Tibial nerve (tissue), 4 donors: Measurements from ENCODE around the gene PDZRN3. TPM values are rescaled to one million over a fixed set of nuclear protein-coding genes. Genes with fewer than 3 reads are reported as not detected.

Experiments used
- DNase-seq, 2 donors: peaks; one replicate each; pipeline ENCODE4 v3.0.0-alpha.2; 2019; ENCODE audit warnings: low spot score in 2 of 2
- H3K27ac ChIP-seq, 4 donors: fragments of 200-600 bp; sonication (generic) in 3 of 4; one replicate each; pipeline ENCODE4 v1.5.1; 2017 to 2019; ENCODE audit warnings: mild to moderate bottlenecking in 1 of 4
- H3K27me3 ChIP-seq, 2 donors: fragments of 200-600 bp; sonication (generic) in 1 of 2; one replicate each; pipeline versions ENCODE4 v1.5.1 to v1.6.0; 2017 to 2019
- H3K36me3 ChIP-seq, 3 donors: fragments of 200-600 bp; sonication (generic); one replicate each; pipeline ENCODE4 v1.5.1; 2018 to 2019
- H3K4me1 ChIP-seq, 4 donors: fragments of 200-600 bp; sonication (generic) in 3 of 4; one replicate each; pipeline ENCODE4 v1.5.1; 2017 to 2019
- H3K4me3 ChIP-seq, 4 donors: fragments of 200-600 bp; sonication (generic) in 3 of 4; one replicate each; pipeline ENCODE4 v1.5.1; 2017 to 2019; ENCODE audit warnings: mild to moderate bottlenecking in 1 of 4, moderate library complexity in 1 of 4
- H3K9me3 ChIP-seq, 4 donors: fragments of 200-600 bp; sonication (generic) in 3 of 4; one replicate each; pipeline ENCODE4 v1.5.1; 2017 to 2019
- CTCF ChIP-seq, 5 experiments: fragments of 200-600 bp in 3 of 5; fragments of 450-650 bp in 2 of 5; sonication (generic) in 3 of 5; IDR thresholded peaks; one replicate each; pipeline ENCODE4 v1.5.1; 2016 to 2019; ENCODE audit warnings: antibody characterized with exemption in 5 of 5, mild to moderate bottlenecking in 3 of 5, moderate library complexity in 2 of 5
- EP300 ChIP-seq, 2 donors: sonication (generic); formaldehyde crosslinking; IDR thresholded peaks; one replicate each; pipeline ENCODE4 v1.6.1; 2017; ENCODE audit warnings: antibody characterized with exemption in 2 of 2, mild to moderate bottlenecking in 1 of 2
- POLR2A ChIP-seq, 2 donors: fragments of 450-650 bp; IDR thresholded peaks; one replicate each; pipeline ENCODE4 v1.6.1; 2017; ENCODE audit warnings: antibody characterized with exemption in 2 of 2, mild to moderate bottlenecking in 2 of 2, moderate library complexity in 2 of 2
- WGBS, 2 donors: methylation state at CpG; one replicate each; pipeline ENCODE4 v1.1.5; 2018; 5-methylcytosine and 5-hydroxymethylcytosine counted together
- total RNA-seq, 4 donors: library from RNA; depleted of rRNA; stranded (reverse); fragments of >200 nt; gene quantifications; one replicate each; pipeline ENCODE4 v1.1.0, GENCODE V29; 2016

PDZRN3 gene
- total RNA-seq, 4 donors from 2014 or later, result 48.3 to 87.2 (median 64.3) TPM

DNA sequence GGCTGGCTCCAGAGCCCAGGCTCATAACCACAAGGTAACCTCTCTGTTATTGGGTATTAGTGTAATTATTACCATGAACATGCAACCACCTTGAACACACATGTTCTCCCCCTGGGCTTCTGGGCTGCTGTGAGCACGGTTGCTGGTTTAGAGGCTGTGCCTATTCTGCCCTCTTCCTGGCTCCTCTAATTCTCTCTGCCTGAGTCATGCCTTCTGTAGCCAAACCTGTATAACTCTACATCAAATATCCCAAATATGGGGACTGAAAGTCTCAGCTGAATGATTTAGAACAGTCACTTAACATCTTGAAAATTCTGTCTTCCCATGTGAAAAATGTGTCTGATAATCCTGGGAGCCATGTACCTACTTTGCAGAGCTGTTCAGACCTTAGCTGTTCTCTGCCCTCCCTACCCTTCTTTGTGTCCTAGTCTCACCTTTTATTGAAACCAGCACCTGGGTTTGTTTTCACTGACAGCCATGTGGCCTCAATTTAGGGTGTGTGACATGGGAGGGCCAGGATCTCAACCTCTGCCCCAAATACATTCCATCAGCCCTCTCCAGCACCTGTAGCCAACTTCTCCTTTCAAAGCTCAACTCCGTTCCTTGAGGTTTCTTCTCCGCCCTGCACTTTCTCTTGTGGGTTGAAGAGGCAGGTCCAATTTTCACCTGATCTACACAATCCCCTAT lies 60.7 kb downstream of the PDZRN3 start:
- no peaks in the 10 kb centered on the region for H3K27me3 ChIP-seq

GRCh38 chr3:73561494-73561893 lies 63.2 kb downstream of the PDZRN3 start:
- WGBS, 2 donors, result 59 to 74% methylated on average over 10 of the region's 10 CpGs
- Histone ChIP-seq H3K27me3 (no peaks in the 10 kb centered on the region), H3K4me3 (no peak overlapping the region), H3K27ac (peak overlapping the region in 1 of 4 donors; percentile 5), H3K4me1 (peaks cover 0 to 25% (median 2%) of the 10 kb centered on the region in 4 donors), H3K9me3 (no peaks in the 10 kb centered on the region), H3K36me3 (no peaks in the 10 kb centered on the region)
- TF ChIP-seq POLR2A (IDR thresholded peaks at IDR 0.05) (no peak), CTCF (IDR thresholded peaks at IDR 0.05) (no peak), EP300 (IDR thresholded peaks at IDR 0.05) (peak in 1 of 2 donors; percentile 6)
- no peak for DNase-seq

More for the DNA sequence above, 60.7 kb downstream of the PDZRN3 start:
- DNase-seq, result no peak
- 74 to 87% methylated on average over 3 of the region's 3 CpGs for WGBS, 2 donors
- Histone ChIP-seq H3K4me3 (no peak overlapping the region), H3K36me3 (no peaks in the 10 kb centered on the region), H3K27ac (no peak overlapping the region), H3K4me1 (peaks cover 0 to 2% (median 0%) of the 10 kb centered on the region in 4 donors), H3K9me3 (no peaks in the 10 kb centered on the region)
- TF ChIP-seq EP300 (IDR thresholded peaks at IDR 0.05) (no peak), POLR2A (IDR thresholded peaks at IDR 0.05) (no peak), CTCF (IDR thresholded peaks at IDR 0.05) (no peak)

- DNase-seq, result no peak
- Histone ChIP-seq H3K36me3 (no peaks in the 10 kb centered on the region), H3K27ac (no peak overlapping the region), H3K9me3 (no peaks in the 10 kb centered on the region), H3K27me3 (no peaks in the 10 kb centered on the region), H3K4me1 (peaks cover 0 to 40% (median 6%) of the 10 kb centered on the region in 4 donors), H3K4me3 (no peak overlapping the region)
- WGBS, 2 donors, result 80 to 87% methylated on average over 2 of the region's 2 CpGs
- TF ChIP-seq POLR2A (IDR thresholded peaks at IDR 0.05) (no peak), EP300 (IDR thresholded peaks at IDR 0.05) (no peak), CTCF (IDR thresholded peaks at IDR 0.05) (no peak)
These were observed 65.0 kb downstream of the PDZRN3 start for GRCh38 chr3:73559749-73560148.

DNA sequence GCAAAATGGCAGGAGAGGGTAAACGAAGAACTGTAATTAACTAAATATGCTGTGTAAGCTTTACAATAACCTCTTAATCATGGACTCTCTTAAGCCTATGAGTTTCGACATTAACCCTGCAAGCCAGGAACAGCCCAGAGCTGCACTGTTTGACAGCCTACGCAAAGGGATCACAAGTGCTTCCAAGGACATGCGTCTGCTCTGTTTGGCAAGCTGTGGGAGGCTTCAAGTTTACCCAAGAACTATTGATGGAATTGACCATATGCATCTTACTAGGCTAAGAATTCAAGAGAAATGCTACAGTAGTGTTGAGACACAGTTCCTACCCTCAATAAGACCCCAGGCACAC lies 66.0 kb downstream of the PDZRN3 start:
- Histone ChIP-seq H3K27me3 (no peaks in the 10 kb centered on the region), H3K9me3 (no peaks in the 10 kb centered on the region), H3K27ac (peak overlapping the region in 1 of 4 donors; percentile 37), H3K4me3 (no peak overlapping the region), H3K4me1 (peaks cover 0 to 43% (median 6%) of the 10 kb centered on the region in 4 donors), H3K36me3 (no peaks in the 10 kb centered on the region)
- peak in 1 of 2 donors; percentile 15 for DNase-seq
- TF ChIP-seq POLR2A (IDR thresholded peaks at IDR 0.05), result no peak
- peak in 1 of 2 donors; percentile 13 for TF ChIP-seq EP300 (IDR thresholded peaks at IDR 0.05)
- WGBS, 2 donors, result 55 to 74% methylated on average over 4 of the region's 4 CpGs

DNA sequence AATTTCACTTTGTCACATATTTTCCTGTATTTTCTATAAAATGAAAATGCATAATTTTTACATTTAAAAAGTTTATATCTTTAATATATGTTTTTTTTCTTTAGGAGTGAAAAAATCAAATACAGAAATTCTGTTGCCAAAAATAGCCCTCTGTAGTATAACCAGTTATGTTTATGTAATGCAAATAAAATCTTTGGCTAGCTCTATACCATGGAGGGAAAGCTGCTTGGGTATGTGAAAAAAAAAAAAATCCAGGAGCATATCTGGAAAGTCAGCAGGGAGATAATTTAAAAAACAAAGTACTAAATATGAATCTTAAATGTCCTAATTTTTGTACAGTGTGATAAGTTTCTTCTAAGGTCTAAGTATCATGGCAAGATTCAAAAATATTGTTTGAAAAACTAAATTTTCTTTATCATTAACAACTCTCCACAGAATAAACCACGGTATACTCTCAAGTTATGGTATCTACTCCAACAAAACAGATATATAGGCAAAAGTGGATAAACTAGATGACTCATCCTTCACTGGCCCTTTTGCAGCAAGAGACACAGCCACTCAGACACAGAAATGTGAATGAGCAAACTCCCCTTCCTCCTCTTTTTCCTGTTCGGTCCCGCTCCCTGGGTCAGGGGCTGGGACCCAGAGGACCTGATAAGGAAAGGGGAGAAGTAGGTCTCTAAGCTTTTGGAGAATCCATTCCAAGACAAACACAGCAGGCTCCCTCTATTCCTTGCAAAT lies 66.6 kb downstream of the PDZRN3 start:
- 57 to 62% methylated on average over 3 of the region's 3 CpGs for WGBS, 2 donors
- H3K27ac ChIP-seq, result peak overlapping the region in 2 of 4 donors; percentile 37 to 46
- peaks cover 0 to 43% (median 6%) of the 10 kb centered on the region in 4 donors for H3K4me1 ChIP-seq

More for the DNA sequence above, 66.6 kb downstream of the PDZRN3 start:
- DNase-seq, result no peak
- TF ChIP-seq CTCF (IDR thresholded peaks at IDR 0.05) (no peak), EP300 (IDR thresholded peaks at IDR 0.05) (no peak), POLR2A (IDR thresholded peaks at IDR 0.05) (no peak)
- Histone ChIP-seq H3K36me3 (no peaks in the 10 kb centered on the region), H3K9me3 (no peaks in the 10 kb centered on the region), H3K4me3 (no peak overlapping the region), H3K27me3 (no peaks in the 10 kb centered on the region)
